Hepatocyte (in vitro differentiated cells): Measurements from ENCODE around the gene PILRB.

Experiments
- EZH2 ChIP-seq: fragments of 200-600 bp; sonication (generic); IDR thresholded peaks from 2 replicates; pipeline ENCODE4 v1.6.1; 2016; ENCODE audit warnings: antibody characterized with exemption, mild to moderate bottlenecking, borderline replicate concordance
- EZH2phosphoT487 ChIP-seq: fragments of 200-600 bp; sonication (generic); IDR thresholded peaks from one replicate; pipeline ENCODE4 v1.6.1; 2018; ENCODE audit warnings: antibody characterized with exemption, mild to moderate bottlenecking, low read depth, moderate library complexity; ENCODE audit not compliant: unreplicated experiment, severe bottlenecking
- TF ChIP-seq, protein P1 (sequence below): fragments of 200-600 bp; sonication (generic); IDR thresholded peaks from 2 replicates; pipeline ENCODE4 v1.5.1; 2016; ENCODE audit warnings: antibody characterized with exemption, mild to moderate bottlenecking; ENCODE audit not compliant: poor library complexity

DNA sequence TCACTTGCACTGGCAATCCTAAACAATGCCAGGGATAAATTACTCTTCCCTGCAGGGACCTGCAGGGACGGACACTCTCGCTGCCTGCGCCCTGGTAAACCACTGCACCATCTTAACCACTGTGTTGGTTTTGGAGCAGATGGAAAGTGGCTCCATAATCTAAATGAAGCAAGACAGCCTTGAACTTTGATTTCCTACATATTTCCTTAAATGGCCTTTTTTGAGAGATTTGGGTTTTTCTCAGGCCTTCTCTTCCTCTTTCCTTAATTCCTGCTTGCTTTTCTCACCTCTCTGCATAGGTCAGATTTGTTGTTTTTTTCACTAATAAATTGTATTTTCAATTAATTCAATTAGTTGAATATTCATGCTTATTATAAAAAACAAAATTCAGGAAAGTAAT is 18.1 kb downstream of the PILRB start:
- TF ChIP-seq, protein P1, sequence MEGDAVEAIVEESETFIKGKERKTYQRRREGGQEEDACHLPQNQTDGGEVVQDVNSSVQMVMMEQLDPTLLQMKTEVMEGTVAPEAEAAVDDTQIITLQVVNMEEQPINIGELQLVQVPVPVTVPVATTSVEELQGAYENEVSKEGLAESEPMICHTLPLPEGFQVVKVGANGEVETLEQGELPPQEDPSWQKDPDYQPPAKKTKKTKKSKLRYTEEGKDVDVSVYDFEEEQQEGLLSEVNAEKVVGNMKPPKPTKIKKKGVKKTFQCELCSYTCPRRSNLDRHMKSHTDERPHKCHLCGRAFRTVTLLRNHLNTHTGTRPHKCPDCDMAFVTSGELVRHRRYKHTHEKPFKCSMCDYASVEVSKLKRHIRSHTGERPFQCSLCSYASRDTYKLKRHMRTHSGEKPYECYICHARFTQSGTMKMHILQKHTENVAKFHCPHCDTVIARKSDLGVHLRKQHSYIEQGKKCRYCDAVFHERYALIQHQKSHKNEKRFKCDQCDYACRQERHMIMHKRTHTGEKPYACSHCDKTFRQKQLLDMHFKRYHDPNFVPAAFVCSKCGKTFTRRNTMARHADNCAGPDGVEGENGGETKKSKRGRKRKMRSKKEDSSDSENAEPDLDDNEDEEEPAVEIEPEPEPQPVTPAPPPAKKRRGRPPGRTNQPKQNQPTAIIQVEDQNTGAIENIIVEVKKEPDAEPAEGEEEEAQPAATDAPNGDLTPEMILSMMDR, result no peak
- no peak for TF ChIP-seq EZH2
- TF ChIP-seq EZH2phosphoT487, result no peak
